Prostate gland (tissue), 2 donors: Measurements from ENCODE around the gene RNU2-1. TPM values are rescaled to one million over a fixed set of nuclear protein-coding genes. Genes with fewer than 3 reads are reported as not detected.
"Not testable (repeated sequence)": the region's sequence is repeated elsewhere in the genome, so short reads cannot be mapped to it uniquely, and the experiment has no call there.

Source experiments
- DNase-seq: peaks from one replicate; pipeline ENCODE4 v3.0.0-alpha.2; 2019; ENCODE audit warnings: low spot score
- H3K27ac ChIP-seq, 2 donors: fragments of 200-600 bp; sonication (generic); 2 replicates each; pipeline ENCODE4 v1.5.1; 2017 to 2019
- H3K27me3 ChIP-seq: fragments of 200-600 bp; sonication (generic); replicated peaks from 2 replicates; pipeline ENCODE4 v1.5.1; 2019; ENCODE audit not compliant: insufficient read depth
- H3K36me3 ChIP-seq, 2 donors: fragments of 200-600 bp; sonication (generic); 1 replicate in 1 of 2; 2 replicates in 1 of 2; pipeline versions ENCODE4 v1.5.1 to v1.8.1; 2017 to 2019
- H3K4me1 ChIP-seq: fragments of 200-600 bp; sonication (generic); replicated peaks from 2 replicates; pipeline ENCODE4 v1.5.1; 2019
- H3K4me3 ChIP-seq, 2 donors: fragments of 200-600 bp; sonication (generic); 2 replicates each; pipeline ENCODE4 v1.5.1; 2017 to 2019
- H3K9me3 ChIP-seq: fragments of 200-600 bp; sonication (generic); 2 replicates; pipeline ENCODE4 v1.5.1; 2017
- WGBS: methylation state at CpG from one replicate; pipeline ENCODE4 v1.1.5; 2018; 5-methylcytosine and 5-hydroxymethylcytosine counted together
- intact Hi-C: fragments of 100-400 bp; cut with DNase I; formaldehyde crosslinking; loops from one replicate; pipeline ENCODE4 v1.14.2; 2022
- total RNA-seq, 2 donors: library from RNA; depleted of rRNA; stranded (reverse); fragments of >200 nt; gene quantifications; one replicate each; pipeline ENCODE4 v1.1.0, GENCODE V29; 2016

Gene RNU2-1
- not detected for total RNA-seq

DNA sequence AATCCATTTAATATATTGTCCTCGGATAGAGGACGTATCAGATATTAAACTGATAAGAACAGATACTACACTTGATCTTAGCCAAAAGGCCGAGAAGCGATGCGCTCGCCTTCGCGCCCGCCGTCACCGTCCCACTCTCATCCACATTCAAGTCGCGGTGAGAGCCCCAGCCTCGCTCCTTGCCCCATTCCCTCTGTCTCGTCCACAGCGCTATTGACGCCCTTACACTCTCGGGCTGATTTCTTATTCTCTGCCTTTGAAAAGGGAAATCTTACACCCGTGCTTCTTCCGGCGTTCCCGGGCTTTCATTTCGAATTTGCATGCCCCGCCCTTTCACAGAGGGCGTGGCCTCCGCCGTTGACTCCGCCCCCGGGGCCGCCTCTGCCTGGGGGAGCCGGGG, at the start of gene RNU2-1:
RNU2-1 (minus strand) TSS at position 101 of the 400 bp plus-strand sequence.
- no CpG with 5 or more reads among the region's 31 CpGs for WGBS

DNA sequence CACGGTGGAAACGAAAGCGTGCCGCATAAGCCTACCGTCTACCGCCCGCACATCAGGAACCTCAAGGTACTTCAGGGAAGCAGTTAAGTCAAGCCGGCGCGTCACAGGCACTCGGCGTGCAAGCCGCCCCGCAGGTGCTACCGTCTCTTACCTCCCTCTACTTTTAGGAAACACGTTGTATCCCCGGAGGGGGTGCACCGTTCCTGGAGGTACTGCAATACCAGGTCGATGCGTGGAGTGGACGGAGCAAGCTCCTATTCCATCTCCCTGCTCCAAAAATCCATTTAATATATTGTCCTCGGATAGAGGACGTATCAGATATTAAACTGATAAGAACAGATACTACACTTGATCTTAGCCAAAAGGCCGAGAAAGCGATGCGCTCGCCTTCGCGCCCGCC, 39.1 kb upstream of the RNU2-1 start:
- H3K4me3 ChIP-seq, H3K36me3 ChIP-seq, intact Hi-C loops, H3K4me1 ChIP-seq, H3K27me3 ChIP-seq, H3K27ac ChIP-seq, DNase-seq, H3K9me3 ChIP-seq: not testable (repeated sequence)
- WGBS: no CpG with 5 or more reads among the region's 30 CpGs

More for the DNA sequence above, at the start of gene RNU2-1:
- H3K9me3 ChIP-seq, H3K4me1 ChIP-seq, DNase-seq, H3K27me3 ChIP-seq, H3K4me3 ChIP-seq, intact Hi-C loops, H3K27ac ChIP-seq, H3K36me3 ChIP-seq: not testable (repeated sequence)

DNA sequence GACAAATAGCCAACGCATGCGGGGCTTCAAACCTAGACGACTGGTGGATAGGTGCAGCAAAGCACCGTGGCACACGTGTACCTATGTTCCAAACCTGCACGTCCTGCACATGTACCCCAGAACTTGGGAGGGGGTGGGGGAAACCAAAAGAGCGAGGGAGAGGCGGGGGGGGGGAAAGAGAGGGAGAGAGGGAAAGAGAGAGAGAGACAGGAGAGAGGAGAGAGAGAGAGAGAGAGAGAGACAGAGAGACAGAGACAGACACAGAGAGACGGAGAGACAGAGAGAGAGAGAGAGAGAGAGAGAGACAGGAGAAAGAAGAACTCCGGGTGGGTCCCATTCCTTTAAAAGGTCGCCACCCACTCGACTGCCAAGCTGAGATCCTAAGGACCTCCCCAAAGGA, 38.7 kb upstream of the RNU2-1 start:
- H3K4me1 ChIP-seq, H3K27me3 ChIP-seq, H3K27ac ChIP-seq, H3K9me3 ChIP-seq, intact Hi-C loops, H3K36me3 ChIP-seq, H3K4me3 ChIP-seq: not testable (repeated sequence)
- WGBS: no CpG with 5 or more reads among the region's 12 CpGs
- DNase-seq: peak; percentile 3

DNA sequence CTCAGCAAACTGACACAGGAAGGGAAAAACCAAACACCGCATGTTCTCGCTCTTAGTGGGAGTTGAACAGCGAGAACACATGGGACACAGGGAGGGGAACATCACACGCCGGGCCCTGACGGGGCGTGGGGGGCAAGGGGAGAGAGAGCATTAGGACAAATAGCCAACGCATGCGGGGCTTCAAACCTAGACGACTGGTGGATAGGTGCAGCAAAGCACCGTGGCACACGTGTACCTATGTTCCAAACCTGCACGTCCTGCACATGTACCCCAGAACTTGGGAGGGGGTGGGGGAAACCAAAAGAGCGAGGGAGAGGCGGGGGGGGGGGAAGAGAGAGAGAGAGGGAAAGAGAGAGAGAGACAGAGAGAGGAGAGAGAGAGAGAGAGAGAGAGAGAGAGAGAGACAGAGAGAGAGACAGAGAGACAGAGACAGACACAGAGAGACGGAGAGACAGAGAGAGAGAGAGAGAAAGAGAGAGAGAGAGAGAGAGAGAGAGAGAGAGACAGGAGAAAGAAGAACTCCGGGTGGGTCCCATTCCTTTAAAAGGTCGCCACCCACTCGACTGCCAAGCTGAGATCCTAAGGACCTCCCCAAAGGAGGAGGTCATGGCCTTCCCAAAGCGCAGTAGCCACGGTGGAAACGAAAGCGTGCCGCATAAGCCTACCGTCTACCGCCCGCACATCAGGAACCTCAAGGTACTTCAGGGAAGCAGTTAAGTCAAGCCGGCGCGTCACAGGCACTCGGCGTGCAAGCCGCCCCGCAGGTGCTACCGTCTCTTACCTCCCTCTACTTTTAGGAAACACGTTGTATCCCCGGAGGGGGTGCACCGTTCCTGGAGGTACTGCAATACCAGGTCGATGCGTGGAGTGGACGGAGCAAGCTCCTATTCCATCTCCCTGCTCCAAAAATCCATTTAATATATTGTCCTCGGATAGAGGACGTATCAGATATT, 37.1 kb upstream of the RNU2-1 start:
- H3K4me3 ChIP-seq, intact Hi-C loops, H3K36me3 ChIP-seq, H3K27me3 ChIP-seq, H3K27ac ChIP-seq, H3K9me3 ChIP-seq, H3K4me1 ChIP-seq, DNase-seq: not testable (repeated sequence)
- no CpG with 5 or more reads among the region's 43 CpGs for WGBS

DNA sequence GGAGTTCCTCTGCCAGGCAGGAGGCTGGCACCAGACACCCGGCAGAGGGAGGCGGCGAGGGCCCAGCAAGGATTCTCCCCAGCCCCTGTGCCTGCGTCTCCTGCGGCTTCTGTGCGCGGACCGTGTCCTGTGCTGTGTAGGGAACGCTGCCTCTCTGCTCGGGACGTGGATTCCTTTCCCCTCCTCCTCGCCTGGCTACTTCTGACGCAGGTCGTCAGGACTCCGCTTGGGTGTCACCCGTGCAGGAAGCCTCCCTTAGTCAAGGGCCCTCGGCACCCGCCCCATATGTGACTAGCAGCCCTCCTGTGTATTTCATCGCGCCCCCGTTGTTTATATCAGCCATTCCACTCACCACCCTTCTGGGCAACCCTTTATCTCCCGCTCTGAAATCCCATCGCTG, 12.7 kb upstream of the RNU2-1 start:
- H3K4me1 ChIP-seq, H3K9me3 ChIP-seq, DNase-seq, H3K27me3 ChIP-seq, intact Hi-C loops, H3K4me3 ChIP-seq, H3K36me3 ChIP-seq: not testable (repeated sequence)
- WGBS: 5% methylated on average over 18 of the region's 23 CpGs
- peak overlapping the region in 1 of 2 donors; percentile 59 for H3K27ac ChIP-seq

DNA sequence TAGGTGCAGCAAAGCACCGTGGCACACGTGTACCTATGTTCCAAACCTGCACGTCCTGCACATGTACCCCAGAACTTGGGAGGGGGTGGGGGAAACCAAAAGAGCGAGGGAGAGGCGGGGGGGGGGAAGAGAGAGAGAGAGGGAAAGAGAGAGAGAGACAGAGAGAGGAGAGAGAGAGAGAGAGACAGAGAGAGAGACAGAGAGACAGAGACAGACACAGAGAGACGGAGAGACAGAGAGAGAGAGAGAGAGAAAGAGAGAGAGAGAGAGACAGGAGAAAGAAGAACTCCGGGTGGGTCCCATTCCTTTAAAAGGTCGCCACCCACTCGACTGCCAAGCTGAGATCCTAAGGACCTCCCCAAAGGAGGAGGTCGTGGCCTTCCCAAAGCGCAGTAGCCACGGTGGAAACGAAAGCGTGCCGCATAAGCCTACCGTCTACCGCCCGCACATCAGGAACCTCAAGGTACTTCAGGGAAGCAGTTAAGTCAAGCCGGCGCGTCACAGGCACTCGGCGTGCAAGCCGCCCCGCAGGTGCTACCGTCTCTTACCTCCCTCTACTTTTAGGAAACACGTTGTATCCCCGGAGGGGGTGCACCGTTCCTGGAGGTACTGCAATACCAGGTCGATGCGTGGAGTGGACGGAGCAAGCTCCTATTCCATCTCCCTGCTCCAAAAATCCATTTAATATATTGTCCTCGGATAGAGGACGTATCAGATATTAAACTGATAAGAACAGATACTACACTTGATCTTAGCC, 7.0 kb upstream of the RNU2-1 start:
- intact Hi-C loops, H3K36me3 ChIP-seq, H3K4me1 ChIP-seq, H3K27ac ChIP-seq, H3K9me3 ChIP-seq, DNase-seq, H3K27me3 ChIP-seq, H3K4me3 ChIP-seq: not testable (repeated sequence)
- no CpG with 5 or more reads among the region's 34 CpGs for WGBS

DNA sequence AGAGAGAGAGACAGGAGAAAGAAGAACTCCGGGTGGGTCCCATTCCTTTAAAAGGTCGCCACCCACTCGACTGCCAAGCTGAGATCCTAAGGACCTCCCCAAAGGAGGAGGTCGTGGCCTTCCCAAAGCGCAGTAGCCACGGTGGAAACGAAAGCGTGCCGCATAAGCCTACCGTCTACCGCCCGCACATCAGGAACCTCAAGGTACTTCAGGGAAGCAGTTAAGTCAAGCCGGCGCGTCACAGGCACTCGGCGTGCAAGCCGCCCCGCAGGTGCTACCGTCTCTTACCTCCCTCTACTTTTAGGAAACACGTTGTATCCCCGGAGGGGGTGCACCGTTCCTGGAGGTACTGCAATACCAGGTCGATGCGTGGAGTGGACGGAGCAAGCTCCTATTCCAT, 5.8 kb upstream of the RNU2-1 start:
- no CpG with 5 or more reads among the region's 26 CpGs for WGBS
- H3K4me1 ChIP-seq, DNase-seq, H3K36me3 ChIP-seq, intact Hi-C loops, H3K27me3 ChIP-seq, H3K4me3 ChIP-seq, H3K27ac ChIP-seq, H3K9me3 ChIP-seq: not testable (repeated sequence)

DNA sequence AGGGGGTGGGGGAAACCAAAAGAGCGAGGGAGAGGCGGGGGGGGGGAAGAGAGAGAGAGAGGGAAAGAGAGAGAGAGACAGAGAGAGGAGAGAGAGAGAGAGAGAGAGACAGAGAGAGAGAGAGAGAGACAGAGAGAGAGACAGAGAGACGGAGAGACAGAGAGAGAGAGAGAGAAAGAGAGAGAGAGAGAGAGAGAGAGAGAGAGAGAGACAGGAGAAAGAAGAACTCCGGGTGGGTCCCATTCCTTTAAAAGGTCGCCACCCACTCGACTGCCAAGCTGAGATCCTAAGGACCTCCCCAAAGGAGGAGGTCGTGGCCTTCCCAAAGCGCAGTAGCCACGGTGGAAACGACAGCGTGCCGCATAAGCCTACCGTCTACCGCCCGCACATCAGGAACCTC, 514 bp downstream of the RNU2-1 start:
- DNase-seq, intact Hi-C loops, H3K9me3 ChIP-seq, H3K27ac ChIP-seq, H3K27me3 ChIP-seq, H3K4me1 ChIP-seq, H3K36me3 ChIP-seq, H3K4me3 ChIP-seq: not testable (repeated sequence)
- no CpG with 5 or more reads among the region's 15 CpGs for WGBS

DNA sequence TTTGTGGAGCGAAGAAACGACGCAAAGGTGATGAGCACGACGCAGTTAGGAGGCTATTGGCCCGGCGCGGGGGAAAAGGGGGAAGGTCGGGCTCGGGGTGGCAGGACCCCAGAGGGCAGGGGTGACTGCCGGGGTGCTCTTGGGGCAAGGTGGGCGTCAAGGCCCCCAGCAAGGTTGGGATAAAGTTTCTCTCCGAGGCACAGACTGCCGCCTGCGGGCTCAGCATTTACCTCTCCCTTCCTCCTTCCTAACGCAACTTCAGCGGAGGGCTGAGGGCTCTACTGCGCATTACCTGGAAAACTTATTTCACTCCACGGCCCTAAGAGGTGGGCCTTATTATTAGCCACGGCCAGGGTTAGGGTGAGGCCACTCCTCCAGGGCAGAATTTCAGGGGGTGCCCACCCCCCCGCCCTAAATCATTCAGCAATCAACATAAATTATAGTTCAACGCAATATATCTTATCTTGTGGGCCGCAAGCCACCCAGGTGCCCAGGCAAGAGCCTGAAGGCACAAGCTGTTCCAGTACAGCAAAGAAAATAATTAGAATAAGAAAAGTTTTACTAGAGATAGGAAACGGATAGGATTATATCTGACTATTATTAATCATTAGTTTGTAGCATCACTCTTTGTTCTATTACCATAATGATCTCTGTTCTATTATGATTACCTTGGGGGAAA, 1.6 kb downstream of the RNU2-1 start:
- H3K36me3 ChIP-seq, intact Hi-C loops, H3K27me3 ChIP-seq, H3K4me1 ChIP-seq, H3K9me3 ChIP-seq, H3K4me3 ChIP-seq: not testable (repeated sequence)
- WGBS: 69% methylated on average over 23 of the region's 24 CpGs
- peak; percentile 73 for DNase-seq
- H3K27ac ChIP-seq: peak overlapping the region in 1 of 2 donors; percentile 0

DNA sequence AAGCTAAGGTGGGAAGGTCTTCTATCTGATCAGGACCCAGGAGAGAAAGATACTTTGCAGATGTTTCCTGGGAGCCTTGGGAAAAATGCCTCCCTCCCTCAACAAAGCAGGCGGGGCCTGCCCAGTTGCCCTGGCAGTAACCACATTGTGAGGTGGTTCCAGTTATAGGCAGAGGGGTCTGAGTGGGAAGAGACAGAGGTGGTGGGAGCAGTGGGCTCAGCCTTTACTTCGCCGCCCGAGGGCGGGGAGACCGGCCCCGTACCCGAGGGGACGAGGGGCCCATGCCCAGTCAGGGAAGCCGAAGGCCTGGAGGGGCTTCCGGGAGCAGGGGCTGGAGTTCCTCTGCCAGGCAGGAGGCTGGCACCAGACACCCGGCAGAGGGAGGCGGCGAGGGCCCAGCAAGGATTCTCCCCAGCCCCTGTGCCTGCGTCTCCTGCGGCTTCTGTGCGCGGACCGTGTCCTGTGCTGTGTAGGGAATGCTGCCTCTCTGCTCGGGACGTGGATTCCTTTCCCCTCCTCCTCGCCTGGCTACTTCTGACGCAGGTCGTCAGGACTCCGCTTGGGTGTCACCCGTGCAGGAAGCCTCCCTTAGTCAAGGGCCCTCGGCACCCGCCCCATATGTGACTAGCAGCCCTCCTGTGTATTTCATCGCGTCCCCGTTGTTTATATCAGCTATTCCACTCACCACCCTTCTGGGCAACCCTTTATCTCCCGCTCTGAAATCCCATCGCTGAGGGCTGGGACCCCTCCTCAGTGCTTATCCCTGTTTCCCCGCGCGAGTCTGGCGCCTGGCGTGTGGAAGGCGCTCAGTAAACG, 2.4 kb downstream of the RNU2-1 start:
- H3K36me3 ChIP-seq, H3K4me3 ChIP-seq, H3K9me3 ChIP-seq, DNase-seq, H3K27me3 ChIP-seq, H3K4me1 ChIP-seq, intact Hi-C loops: not testable (repeated sequence)
- peak overlapping the region; percentile 0 to 65 for H3K27ac ChIP-seq
- 63% methylated on average over 19 of the region's 40 CpGs for WGBS

DNA sequence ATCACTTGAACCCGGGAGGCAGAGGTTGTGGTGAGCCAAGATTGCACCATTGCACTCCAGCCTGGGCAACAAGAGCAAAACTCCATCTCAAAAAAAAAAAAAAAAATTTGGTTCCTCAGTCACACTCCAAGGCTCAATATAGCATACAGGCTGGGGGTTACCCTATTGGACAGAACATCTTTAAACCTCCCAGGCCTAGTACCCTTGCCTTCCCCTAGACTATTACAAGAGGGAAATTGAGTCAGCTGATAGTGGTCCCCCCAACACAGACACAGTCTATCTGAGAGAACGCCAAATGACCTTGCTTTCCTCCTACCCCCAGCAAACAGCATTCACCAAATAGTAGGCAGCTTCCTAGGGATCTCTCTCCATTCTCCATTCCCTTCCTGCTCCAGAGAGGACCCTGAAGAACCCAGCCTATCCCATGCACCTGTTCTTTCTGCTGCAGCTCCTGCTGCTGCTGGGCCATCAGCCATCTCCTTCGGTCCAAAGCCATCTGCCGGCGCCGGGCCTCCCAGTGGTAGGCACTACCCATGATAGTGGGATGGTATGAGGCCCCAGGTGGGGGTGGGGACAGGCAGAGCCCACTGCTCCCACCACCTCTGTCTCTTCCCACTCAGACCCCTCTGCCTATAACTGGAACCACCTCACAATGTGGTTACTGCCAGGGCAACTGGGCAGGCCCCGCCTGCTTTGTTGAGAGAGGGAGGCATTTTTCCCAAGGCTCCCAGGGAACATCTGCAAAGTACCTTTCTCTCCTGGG, 5.6 kb downstream of the RNU2-1 start, which contains the start of gene CCDC200:
CCDC200 (minus strand) TSS at position 604 of the 763 bp plus-strand sequence; CDS start at position 535, 69 bp downstream.
- H3K27ac ChIP-seq, H3K4me1 ChIP-seq, intact Hi-C loops, H3K9me3 ChIP-seq, H3K4me3 ChIP-seq, H3K27me3 ChIP-seq, DNase-seq, H3K36me3 ChIP-seq: not testable (repeated sequence)
- no CpG with 5 or more reads among the region's 7 CpGs for WGBS
